H9 (cell line): ENCODE data around the gene LAIR1. TPM values are rescaled to one million over a fixed set of nuclear protein-coding genes. Genes with fewer than 3 reads are reported as not detected.

ENCODE experiments used
- DNase-seq: peaks from one replicate; pipeline ENCODE4 v3.0.0-alpha.2; 2017
- H2AFZ ChIP-seq: one replicate; pipeline ENCODE4 v1.6.1; 2013; ENCODE audit warnings: mild to moderate bottlenecking, low read length, control low read depth, moderate library complexity
- H2AK5ac ChIP-seq: 2 replicates; pipeline ENCODE4 v1.6.1; 2013; ENCODE audit warnings: low read length, control low read depth, mixed read lengths; ENCODE audit not compliant: insufficient read length
- H2BK120ac ChIP-seq: one replicate; pipeline ENCODE4 v1.6.1; 2013; ENCODE audit warnings: low read depth, mild to moderate bottlenecking, low read length, control low read depth, inconsistent platforms; ENCODE audit not compliant: poor library complexity, severe bottlenecking
- H2BK12ac ChIP-seq: 2 replicates; pipeline ENCODE4 v1.6.1; 2013; ENCODE audit warnings: low read length, control low read depth, mixed read lengths, low read depth; ENCODE audit not compliant: insufficient read length
- H2BK15ac ChIP-seq: 2 replicates; pipeline ENCODE4 v1.6.1; 2013; ENCODE audit warnings: low read depth, low read length, control low read depth
- H2BK20ac ChIP-seq: one replicate; pipeline ENCODE4 v1.6.1; 2013; ENCODE audit warnings: low read depth, mild to moderate bottlenecking, low read length, control low read depth, inconsistent platforms; ENCODE audit not compliant: poor library complexity, severe bottlenecking
- H2BK5ac ChIP-seq: 2 replicates; pipeline ENCODE4 v1.6.1; 2013; ENCODE audit warnings: low read length, control low read depth, mixed read lengths; ENCODE audit not compliant: insufficient read length
- H3K14ac ChIP-seq: 2 replicates; pipeline ENCODE4 v1.6.1; 2013; ENCODE audit warnings: low read length, control low read depth; ENCODE audit not compliant: insufficient read depth
- H3K18ac ChIP-seq: 2 replicates; pipeline ENCODE4 v1.6.1; 2013; ENCODE audit warnings: low read depth, mild to moderate bottlenecking, mixed read lengths, low read length, control low read depth; ENCODE audit not compliant: insufficient read length
- H3K23ac ChIP-seq: 2 replicates; pipeline ENCODE4 v1.6.1; 2013; ENCODE audit warnings: low read length, control low read depth, mixed read lengths, low read depth; ENCODE audit not compliant: insufficient read length
- H3K23me2 ChIP-seq: 2 replicates; pipeline ENCODE4 v1.6.1; 2013; ENCODE audit warnings: low read depth, mild to moderate bottlenecking, mixed read lengths, low read length, control low read depth; ENCODE audit not compliant: insufficient read length, poor library complexity, severe bottlenecking
- H3K27ac ChIP-seq: 2 replicates; pipeline ENCODE4 v1.5.1; 2013; ENCODE audit warnings: low read length, control low read depth, mixed read lengths, low read depth; ENCODE audit not compliant: insufficient read length
- H3K27me3 ChIP-seq: 2 replicates; pipeline ENCODE4 v1.6.1; 2013; ENCODE audit warnings: low read length, control low read depth, inconsistent platforms; ENCODE audit not compliant: insufficient read depth
- H3K4ac ChIP-seq: 2 replicates; pipeline ENCODE4 v1.6.1; 2013; ENCODE audit warnings: low read depth, mild to moderate bottlenecking, control low read depth, inconsistent platforms, low read length, moderate library complexity
- H3K4me1 ChIP-seq: 2 replicates; pipeline ENCODE4 v1.6.1; 2013; ENCODE audit warnings: low read length, control low read depth, inconsistent platforms; ENCODE audit not compliant: insufficient read depth
- H3K4me2 ChIP-seq: 2 replicates; pipeline ENCODE4 v1.6.1; 2013; ENCODE audit warnings: low read length, control low read depth, mixed read lengths; ENCODE audit not compliant: insufficient read length, insufficient read depth
- H3K56ac ChIP-seq: 2 replicates; pipeline ENCODE4 v1.6.1; 2013; ENCODE audit warnings: low read depth, mild to moderate bottlenecking, mixed read lengths, low read length, control low read depth; ENCODE audit not compliant: insufficient read length
- H3K79me1 ChIP-seq: 2 replicates; pipeline ENCODE4 v1.6.1; 2013; ENCODE audit warnings: low read depth, mild to moderate bottlenecking, moderate library complexity, low read length, control low read depth, inconsistent platforms; ENCODE audit not compliant: insufficient read depth, poor library complexity, severe bottlenecking
- H3K79me2 ChIP-seq: 2 replicates; pipeline ENCODE4 v1.6.1; 2013; ENCODE audit warnings: low read length, control low read depth, inconsistent platforms; ENCODE audit not compliant: insufficient read depth
- H3K9ac ChIP-seq: 2 replicates; pipeline ENCODE4 v1.6.1; 2013; ENCODE audit warnings: low read length, control low read depth, mixed read lengths; ENCODE audit not compliant: insufficient read length; ENCODE audit errors: extremely low read depth
- H3K9me3 ChIP-seq: one replicate; pipeline ENCODE4 v1.6.1; 2013; ENCODE audit warnings: low read depth, low read length, inconsistent platforms; ENCODE audit not compliant: control insufficient read depth
- H3T11ph ChIP-seq: one replicate; pipeline ENCODE4 v1.6.1; 2013; ENCODE audit warnings: mild to moderate bottlenecking, low read length, control low read depth, inconsistent platforms
- H4K20me1 ChIP-seq: one replicate; pipeline ENCODE4 v1.6.1; 2013; ENCODE audit not compliant: control insufficient read depth, insufficient read length, insufficient read depth
- H4K5ac ChIP-seq: 2 replicates; pipeline ENCODE4 v1.6.1; 2013; ENCODE audit warnings: low read depth, mild to moderate bottlenecking, mixed read lengths, low read length, control low read depth; ENCODE audit not compliant: insufficient read length
- H4K8ac ChIP-seq: replicated peaks from 2 replicates; pipeline ENCODE4 v1.6.1; 2013; ENCODE audit warnings: low read length, control low read depth, mixed read lengths, low read depth; ENCODE audit not compliant: insufficient read length
- H4K91ac ChIP-seq: 2 replicates; pipeline ENCODE4 v1.6.1; 2013; ENCODE audit warnings: low read depth, mild to moderate bottlenecking, moderate library complexity, mixed read lengths, low read length, control low read depth; ENCODE audit not compliant: insufficient read length
- H3K27ac Mint-ChIP-seq, 3 experiments: 2 replicates in 2 of 3; 3 replicates in 1 of 3; pipeline ENCODE4 v1.8.0; 2020 to 2021; ENCODE audit warnings: mixed read lengths in 3 of 3, mild to moderate bottlenecking in 1 of 3, moderate library complexity in 1 of 3
- H3K27me3 Mint-ChIP-seq: 2 replicates; pipeline ENCODE4 v1.8.0; 2021; ENCODE audit warnings: low read depth, mild to moderate bottlenecking, moderate library complexity, mixed read lengths
- H3K36me3 Mint-ChIP-seq, 3 experiments: 2 replicates in 2 of 3; 3 replicates in 1 of 3; pipeline ENCODE4 v1.8.0; 2020 to 2021; ENCODE audit warnings: low read depth in 3 of 3, mixed read lengths in 3 of 3; ENCODE audit not compliant: insufficient read depth in 1 of 3
- H3K4me1 Mint-ChIP-seq, 2 experiments: 2 replicates each; pipeline ENCODE4 v1.8.0; 2020; ENCODE audit warnings: mixed read lengths in 2 of 2
- H3K4me3 Mint-ChIP-seq, 2 experiments: 2 replicates in 1 of 2; 3 replicates in 1 of 2; pipeline ENCODE4 v1.8.0; 2020 to 2021; ENCODE audit warnings: mild to moderate bottlenecking in 2 of 2, mixed read lengths in 2 of 2, moderate library complexity in 1 of 2
- H3K9me3 Mint-ChIP-seq, 2 experiments: 2 replicates in 1 of 2; 3 replicates in 1 of 2; pipeline ENCODE4 v1.8.0; 2020; ENCODE audit warnings: mild to moderate bottlenecking in 2 of 2, mixed read lengths in 2 of 2, moderate library complexity in 1 of 2
- CTCF ChIP-seq: fragments of 200-600 bp; sonication (generic); conservative IDR thresholded peaks from 3 replicates; pipeline ENCODE4 v1.8.0; 2021; ENCODE audit warnings: antibody characterized with exemption, mild to moderate bottlenecking
- WGBS: extraction: QIAGEN DNeasy Blood & Tissue Kit; methylation state at CpG from one replicate; pipeline ENCODE4 v1.1.7; 2013; ENCODE audit warnings: missing lambda C conversion rate, low lambda C conversion rate, mixed read lengths; ENCODE audit not compliant: insufficient read length; ENCODE audit errors: extremely low coverage; 5-methylcytosine and 5-hydroxymethylcytosine counted together
- total RNA-seq: library from RNA; stranded (reverse); gene quantifications from 2 replicates; pipeline ENCODE4 v1.2.1, GENCODE V29; 2021

The LAIR1 gene
- total RNA-seq, 1 experiment from 2014 or later = not detected

GRCh38 chr19:54380897-54381296 lies 16.2 kb upstream of the LAIR1 start:
- Histone ChIP-seq H3K9me3 (no peaks in the 10 kb centered on the region), H3K4me1 (no peaks in the 10 kb centered on the region), H4K5ac (no peak overlapping the region), H3K9ac (no peak overlapping the region), H3K79me1 (no peaks in the 10 kb centered on the region), H3T11ph (no peak overlapping the region), H3K4ac (no peak overlapping the region), H4K91ac (no peak overlapping the region), H4K20me1 (no peaks in the 10 kb centered on the region), H2AK5ac (no peak overlapping the region), H2BK12ac (no peak overlapping the region), H3K56ac (no peak overlapping the region), H4K8ac (no peak overlapping the region), H2BK15ac (no peak overlapping the region), H2BK5ac (no peak overlapping the region), H3K27me3 (no peaks in the 10 kb centered on the region), H3K23me2 (no peaks in the 10 kb centered on the region), H2AFZ (no peak overlapping the region), H3K18ac (no peak overlapping the region), H2BK20ac (no peak overlapping the region), H3K14ac (no peak overlapping the region), H3K27ac (no peak overlapping the region), H3K23ac (no peak overlapping the region), H2BK120ac (no peak overlapping the region), H3K79me2 (no peaks in the 10 kb centered on the region), H3K4me2 (no peak overlapping the region)
- Mint-ChIP-seq H3K27ac (no peak overlapping the region), H3K9me3 (peaks cover 3 to 51% of the 10 kb centered on the region in 2 experiments; a peak in 3 of 5 replicates), H3K36me3 (no peaks in the 10 kb centered on the region), H3K4me1 (no peaks in the 10 kb centered on the region), H3K4me3 (no peak overlapping the region), H3K27me3 (peaks cover 61% of the 10 kb centered on the region)
- DNase-seq = no peak
- TF ChIP-seq CTCF = no peak
- no CpG with 5 or more reads among the region's 2 CpGs for WGBS
